Calu3 (cell line): ENCODE results near the gene MAMDC4. TPM values are rescaled to one million over a fixed set of nuclear protein-coding genes. Genes with fewer than 3 reads are reported as not detected.

Experiments
- BruUV-seq: library from RNA; stranded (reverse); fragments of 400-500 nt; replicated peaks from 2 replicates; lab custom pipeline; 2021; lab: Mats Ljungman, UMichigan
- CTCF ChIA-PET: fragments of 300-600 bp; sonication (Branson Sonifier 250); formaldehyde crosslinking; loops from one replicate; lab custom pipeline; 2022; ENCODE audit warnings: antibody characterized with exemption; lab: Charles Lee
- DNase-seq: peaks from one replicate; pipeline ENCODE4 v3.0.0; 2022
- H3K27ac Mint-ChIP-seq: one replicate; pipeline ENCODE4 v1.8.0; 2022; ENCODE audit warnings: mixed read lengths; ENCODE audit not compliant: unreplicated experiment
- H3K27me3 Mint-ChIP-seq: one replicate; pipeline ENCODE4 v1.8.0; 2022; ENCODE audit warnings: mixed read lengths; ENCODE audit not compliant: unreplicated experiment
- H3K36me3 Mint-ChIP-seq: one replicate; pipeline ENCODE4 v1.8.0; 2022; ENCODE audit warnings: mild to moderate bottlenecking, moderate library complexity, mixed read lengths; ENCODE audit not compliant: insufficient read depth, unreplicated experiment
- H3K4me1 Mint-ChIP-seq: one replicate; pipeline ENCODE4 v1.8.0; 2022; ENCODE audit warnings: mild to moderate bottlenecking, low read depth, mixed read lengths; ENCODE audit not compliant: unreplicated experiment
- H3K4me3 Mint-ChIP-seq: one replicate; pipeline ENCODE4 v1.8.0; 2022; ENCODE audit warnings: mild to moderate bottlenecking, low read depth, moderate library complexity, mixed read lengths; ENCODE audit not compliant: unreplicated experiment
- H3K9me3 Mint-ChIP-seq: one replicate; pipeline ENCODE4 v1.8.0; 2022; ENCODE audit warnings: low read depth, mixed read lengths; ENCODE audit not compliant: unreplicated experiment
- CTCF ChIP-seq: fragments of 200-600 bp; IDR thresholded peaks from one replicate; pipeline ENCODE4 v1.8.0; 2022; ENCODE audit warnings: antibody characterized with exemption; ENCODE audit not compliant: unreplicated experiment
- intact Hi-C: fragments of 100-400 bp; cut with micrococcal nuclease; formaldehyde crosslinking; loops from one replicate; pipeline ENCODE4 v1.10.0; 2022; ENCODE audit not compliant: unreplicated experiment
- total RNA-seq: library from RNA; stranded (reverse); gene quantifications from 2 replicates; pipeline ENCODE4 v1.2.3, GENCODE V29; 2022

The MAMDC4 gene
- total RNA-seq, 1 experiment from 2014 or later, result 3.6 TPM

- DNase-seq, result peak; percentile 63
- no peaks in the 10 kb centered on the region for H3K9me3 Mint-ChIP-seq
- peak overlapping the region; percentile 58 for H3K4me3 Mint-ChIP-seq
- H3K27ac Mint-ChIP-seq, result peak overlapping the region; percentile 95
- H3K4me1 Mint-ChIP-seq, result peaks cover 21% of the 10 kb centered on the region
- BruUV-seq, result TSS peak; percentile 81
- TF ChIP-seq CTCF, result no peak
- intact Hi-C loops, result loop anchor here (2.0 kb wide), 1 partner anchor 14 kb away; the partner anchor contains the start of gene TRAF2
- no peaks in the 10 kb centered on the region for H3K27me3 Mint-ChIP-seq
- peaks cover 56% of the 10 kb centered on the region for H3K36me3 Mint-ChIP-seq
- CTCF ChIA-PET, result interaction anchor here (0.6 to 2.3 kb wide), 6 partner anchors 15 to 128 kb away, joined by 3 to 12 read pairs (median 4); partner anchors contain the start of gene TRAF2
Measured at GRCh38 chr9:136900988-136901515, 48.9 kb downstream of the MAMDC4 start.

- H3K36me3 Mint-ChIP-seq, result peaks cover 54% of the 10 kb centered on the region
- no TSS peak for BruUV-seq
- H3K4me3 Mint-ChIP-seq, result peak overlapping the region; percentile 58
- H3K27me3 Mint-ChIP-seq, result no peaks in the 10 kb centered on the region
- CTCF ChIA-PET, result interaction anchor here (0.6 to 2.3 kb wide), 7 partner anchors 16 to 127 kb away, joined by 3 to 12 read pairs (median 4); partner anchors contain the start of gene TRAF2
- H3K9me3 Mint-ChIP-seq, result no peaks in the 10 kb centered on the region
- intact Hi-C loops, result loop anchor here (2.0 kb wide), 1 partner anchor 15 kb away; the partner anchor contains the start of gene TRAF2
- H3K27ac Mint-ChIP-seq, result peak overlapping the region; percentile 95
- H3K4me1 Mint-ChIP-seq, result peaks cover 21% of the 10 kb centered on the region
- DNase-seq, result peak; percentile 85
- no peak for TF ChIP-seq CTCF
Measured at GRCh38 chr9:136901516-136902258, 49.5 kb downstream of the MAMDC4 start.

GRCh38 chr9:136902259-136902821, 50.2 kb downstream of the MAMDC4 start:
- Mint-ChIP-seq H3K9me3 (no peaks in the 10 kb centered on the region), H3K4me1 (peaks cover 21% of the 10 kb centered on the region), H3K27ac (peak overlapping the region; percentile 95), H3K27me3 (no peaks in the 10 kb centered on the region), H3K4me3 (peak overlapping the region; percentile 58), H3K36me3 (peaks cover 54% of the 10 kb centered on the region)
- no peak for TF ChIP-seq CTCF
- CTCF ChIA-PET, result interaction anchor here (1.2 to 2.3 kb wide), 4 partner anchors 16 to 127 kb away, joined by 3 to 12 read pairs (median 8); partner anchors contain the start of gene TRAF2
- no TSS peak for BruUV-seq
- peak; percentile 88 for DNase-seq
- intact Hi-C loops, result no loop called here

GRCh38 chr9:136903041-136903554, 51.0 kb downstream of the MAMDC4 start:
- Mint-ChIP-seq H3K9me3 (no peaks in the 10 kb centered on the region), H3K27me3 (no peaks in the 10 kb centered on the region), H3K36me3 (peaks cover 57% of the 10 kb centered on the region), H3K4me1 (peaks cover 21% of the 10 kb centered on the region), H3K27ac (peak overlapping the region; percentile 42), H3K4me3 (no peak overlapping the region)
- DNase-seq, result no peak
- CTCF ChIA-PET, result interaction anchor here (2.3 kb wide), 2 partner anchors 17 to 21 kb away, joined by 11 to 12 read pairs; partner anchors contain the start of gene TRAF2
- intact Hi-C loops, result no loop called here
- no TSS peak for BruUV-seq
- TF ChIP-seq CTCF, result no peak
